ENCODE data around the gene CRHR1.

Gene CRHR1

GRCh38 chr17:45785480-45786193 lies 1.5 kb downstream of the CRHR1 start:
- TF ChIP-seq POLR2AphosphoS5 (IDR thresholded peaks at IDR 0.05; ENCODE audit: low read depth, low read length) = no peak
- no peak for TF ChIP-seq SIN3A (IDR thresholded peaks at IDR 0.05; ENCODE audit: borderline replicate concordance, insufficient read depth, low read length)
- no peak for TF ChIP-seq FOXP2 (optimal IDR thresholded peaks at IDR 0.05; ENCODE audit: borderline replicate concordance, extremely low read depth, extremely low read length, insufficient read depth)
- no peak for TF ChIP-seq REST (IDR thresholded peaks at IDR 0.05; ENCODE audit: insufficient read depth in 1 of 2, low read depth in 2 of 2, low read length in 2 of 2)
- TF ChIP-seq TAF1 (IDR thresholded peaks at IDR 0.05; ENCODE audit: borderline replicate concordance, insufficient read depth, low read length) = no peak

- TF ChIP-seq TAF1 (IDR thresholded peaks at IDR 0.05; ENCODE audit: borderline replicate concordance, insufficient read depth, low read length) = no peak
- no peak for TF ChIP-seq FOXP2 (optimal IDR thresholded peaks at IDR 0.05; ENCODE audit: borderline replicate concordance, extremely low read depth, extremely low read length, insufficient read depth)
- no peak for TF ChIP-seq REST (IDR thresholded peaks at IDR 0.05; ENCODE audit: insufficient read depth in 1 of 2, low read depth in 2 of 2, low read length in 2 of 2)
- TF ChIP-seq POLR2AphosphoS5 (IDR thresholded peaks at IDR 0.05; ENCODE audit: low read depth, low read length) = no peak
- TF ChIP-seq SIN3A (IDR thresholded peaks at IDR 0.05; ENCODE audit: borderline replicate concordance, insufficient read depth, low read length) = no peak
Observed at GRCh38 chr17:45786349-45786748, 2.2 kb downstream of the CRHR1 start.

GRCh38 chr17:45787044-45787443 lies 2.9 kb downstream of the CRHR1 start:
- TF ChIP-seq POLR2AphosphoS5 (IDR thresholded peaks at IDR 0.05; ENCODE audit: low read depth, low read length) (no peak), SIN3A (IDR thresholded peaks at IDR 0.05; ENCODE audit: borderline replicate concordance, insufficient read depth, low read length) (no peak), FOXP2 (optimal IDR thresholded peaks at IDR 0.05; ENCODE audit: borderline replicate concordance, extremely low read depth, extremely low read length, insufficient read depth) (no peak), TAF1 (IDR thresholded peaks at IDR 0.05; ENCODE audit: borderline replicate concordance, insufficient read depth, low read length) (no peak)

GRCh38 chr17:45787656-45788055 lies 3.5 kb downstream of the CRHR1 start:
- TF ChIP-seq FOXP2 (optimal IDR thresholded peaks at IDR 0.05; ENCODE audit: borderline replicate concordance, extremely low read depth, extremely low read length, insufficient read depth) (no peak), TAF1 (IDR thresholded peaks at IDR 0.05; ENCODE audit: borderline replicate concordance, insufficient read depth, low read length) (no peak), REST (IDR thresholded peaks at IDR 0.05; ENCODE audit: insufficient read depth in 1 of 2, low read depth in 2 of 2, low read length in 2 of 2) (no peak), POLR2AphosphoS5 (IDR thresholded peaks at IDR 0.05; ENCODE audit: low read depth, low read length) (no peak), SIN3A (IDR thresholded peaks at IDR 0.05; ENCODE audit: borderline replicate concordance, insufficient read depth, low read length) (no peak)

- TF ChIP-seq TAF1 (IDR thresholded peaks at IDR 0.05; ENCODE audit: borderline replicate concordance, insufficient read depth, low read length) (no peak), REST (IDR thresholded peaks at IDR 0.05; ENCODE audit: insufficient read depth in 1 of 2, low read depth in 2 of 2, low read length in 2 of 2) (no peak), SIN3A (IDR thresholded peaks at IDR 0.05; ENCODE audit: borderline replicate concordance, insufficient read depth, low read length) (no peak), POLR2AphosphoS5 (IDR thresholded peaks at IDR 0.05; ENCODE audit: low read depth, low read length) (no peak), FOXP2 (optimal IDR thresholded peaks at IDR 0.05; ENCODE audit: borderline replicate concordance, extremely low read depth, extremely low read length, insufficient read depth) (no peak)
Observed at GRCh38 chr17:45788057-45788456, 3.9 kb downstream of the CRHR1 start.

Measured in PFSK-1 (cell line).